ENCODE results near the gene HOMER2.

DNA sequence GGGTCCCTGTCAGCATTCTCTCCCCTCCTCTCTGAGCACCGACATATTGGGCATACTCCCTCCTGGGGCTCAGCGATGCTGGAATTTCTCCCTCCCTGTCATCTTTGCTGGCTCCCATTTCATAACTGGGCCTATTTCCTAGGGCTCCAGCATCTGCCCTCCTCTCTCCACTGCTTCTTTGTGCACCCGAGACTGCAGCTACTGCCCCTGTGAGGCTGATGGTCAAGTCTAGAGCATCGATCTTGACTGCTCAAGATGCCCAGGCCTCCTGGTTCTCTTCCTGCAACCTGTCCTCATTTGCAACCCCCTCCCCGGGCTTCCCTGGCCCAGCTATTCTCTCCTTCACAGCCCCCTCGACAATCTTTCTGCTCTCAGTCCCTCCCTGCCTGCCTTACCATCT lies 89.6 kb downstream of the HOMER2 start:
- TF ChIP-seq, protein P1, sequence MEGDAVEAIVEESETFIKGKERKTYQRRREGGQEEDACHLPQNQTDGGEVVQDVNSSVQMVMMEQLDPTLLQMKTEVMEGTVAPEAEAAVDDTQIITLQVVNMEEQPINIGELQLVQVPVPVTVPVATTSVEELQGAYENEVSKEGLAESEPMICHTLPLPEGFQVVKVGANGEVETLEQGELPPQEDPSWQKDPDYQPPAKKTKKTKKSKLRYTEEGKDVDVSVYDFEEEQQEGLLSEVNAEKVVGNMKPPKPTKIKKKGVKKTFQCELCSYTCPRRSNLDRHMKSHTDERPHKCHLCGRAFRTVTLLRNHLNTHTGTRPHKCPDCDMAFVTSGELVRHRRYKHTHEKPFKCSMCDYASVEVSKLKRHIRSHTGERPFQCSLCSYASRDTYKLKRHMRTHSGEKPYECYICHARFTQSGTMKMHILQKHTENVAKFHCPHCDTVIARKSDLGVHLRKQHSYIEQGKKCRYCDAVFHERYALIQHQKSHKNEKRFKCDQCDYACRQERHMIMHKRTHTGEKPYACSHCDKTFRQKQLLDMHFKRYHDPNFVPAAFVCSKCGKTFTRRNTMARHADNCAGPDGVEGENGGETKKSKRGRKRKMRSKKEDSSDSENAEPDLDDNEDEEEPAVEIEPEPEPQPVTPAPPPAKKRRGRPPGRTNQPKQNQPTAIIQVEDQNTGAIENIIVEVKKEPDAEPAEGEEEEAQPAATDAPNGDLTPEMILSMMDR (IDR thresholded peaks at IDR 0.05), result no peak
- no peak for TF ChIP-seq ZFX (IDR thresholded peaks at IDR 0.05; ENCODE audit: borderline replicate concordance)
